Spleen (tissue), 7 donors: ENCODE data around the gene COL9A3.

Experiments
- POLR2A ChIP-seq, 3 donors: fragments of 450-650 bp; IDR thresholded peaks; one replicate each; pipeline ENCODE4 v1.5.1; 2017; ENCODE audit warnings: antibody characterized with exemption in 3 of 3, mild to moderate bottlenecking in 1 of 3
- POLR2AphosphoS5 ChIP-seq, 3 donors: sonication (generic); formaldehyde crosslinking; IDR thresholded peaks; one replicate each; pipeline ENCODE4 v1.5.1; 2017; ENCODE audit warnings: antibody characterized with exemption in 3 of 3
- TF ChIP-seq, protein P1 (sequence below), 11 experiments: fragments of 200-600 bp in 7 of 11; fragments of 450-650 bp in 4 of 11; sonication (generic) in 4 of 11; IDR thresholded peaks in 8 of 11; conservative IDR thresholded peaks in 3 of 11; 1 replicate in 7 of 11; 2 replicates in 4 of 11; pipeline versions ENCODE4 v1.4.0 to v1.8.0; 2016 to 2021; ENCODE audit warnings: antibody characterized with exemption in 11 of 11, inconsistent platforms in 4 of 11, mild to moderate bottlenecking in 1 of 11
- donor health status: DM: no; HTN: no; CAD: no; lungs with moderate emphysema.
- donor health status: DM: no; HTN: no; CAD: no.
- donor health status: DM: no; HTN: no; CAD: no.

DNA sequence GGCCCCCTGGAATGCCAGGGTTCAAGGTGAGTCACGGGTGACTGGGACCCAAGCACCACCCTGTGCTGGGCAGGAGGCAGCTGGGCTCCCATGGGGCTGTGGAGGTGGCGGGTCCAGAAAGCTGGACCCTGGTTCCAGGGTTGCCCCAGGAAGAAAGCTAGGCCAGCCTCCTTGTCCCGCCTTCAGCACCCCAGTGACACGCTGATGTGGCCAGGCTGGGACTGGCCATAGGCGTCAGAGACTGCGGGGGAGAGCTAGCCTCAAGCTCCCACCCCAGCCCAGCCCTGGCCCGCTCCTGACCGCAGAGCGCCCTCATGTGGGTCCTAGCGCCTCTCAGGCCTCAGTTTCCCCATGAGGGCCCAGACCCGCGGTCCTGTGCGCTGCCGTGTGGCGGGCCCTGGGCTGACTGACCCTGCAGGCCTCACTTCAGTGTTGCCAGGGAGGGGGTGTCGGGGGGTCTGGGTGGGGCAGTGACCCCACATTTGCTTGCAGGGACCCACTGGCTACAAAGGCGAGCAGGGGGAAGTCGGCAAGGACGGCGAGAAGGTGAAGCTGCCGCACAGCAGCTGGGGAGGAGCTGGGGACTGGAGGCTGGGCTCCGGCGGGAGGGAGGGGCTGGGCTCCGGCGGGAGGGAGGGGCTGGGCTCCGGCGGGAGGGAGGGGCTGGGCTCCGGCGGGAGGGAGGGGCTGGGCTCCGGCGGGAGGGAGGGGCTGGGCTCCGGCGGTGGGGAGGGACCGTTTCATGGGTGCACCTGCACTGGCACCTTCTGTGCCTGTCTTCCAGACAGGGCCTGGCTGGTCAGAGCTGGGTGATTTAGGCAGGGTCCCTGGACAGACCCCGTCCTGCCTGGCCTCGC is 7.9 kb downstream of the COL9A3 start:
- TF ChIP-seq POLR2AphosphoS5 (IDR thresholded peaks at IDR 0.05) (peak in 1 of 3 donors; percentile 59), POLR2A (IDR thresholded peaks at IDR 0.05) (no peak)
- TF ChIP-seq, protein P1, sequence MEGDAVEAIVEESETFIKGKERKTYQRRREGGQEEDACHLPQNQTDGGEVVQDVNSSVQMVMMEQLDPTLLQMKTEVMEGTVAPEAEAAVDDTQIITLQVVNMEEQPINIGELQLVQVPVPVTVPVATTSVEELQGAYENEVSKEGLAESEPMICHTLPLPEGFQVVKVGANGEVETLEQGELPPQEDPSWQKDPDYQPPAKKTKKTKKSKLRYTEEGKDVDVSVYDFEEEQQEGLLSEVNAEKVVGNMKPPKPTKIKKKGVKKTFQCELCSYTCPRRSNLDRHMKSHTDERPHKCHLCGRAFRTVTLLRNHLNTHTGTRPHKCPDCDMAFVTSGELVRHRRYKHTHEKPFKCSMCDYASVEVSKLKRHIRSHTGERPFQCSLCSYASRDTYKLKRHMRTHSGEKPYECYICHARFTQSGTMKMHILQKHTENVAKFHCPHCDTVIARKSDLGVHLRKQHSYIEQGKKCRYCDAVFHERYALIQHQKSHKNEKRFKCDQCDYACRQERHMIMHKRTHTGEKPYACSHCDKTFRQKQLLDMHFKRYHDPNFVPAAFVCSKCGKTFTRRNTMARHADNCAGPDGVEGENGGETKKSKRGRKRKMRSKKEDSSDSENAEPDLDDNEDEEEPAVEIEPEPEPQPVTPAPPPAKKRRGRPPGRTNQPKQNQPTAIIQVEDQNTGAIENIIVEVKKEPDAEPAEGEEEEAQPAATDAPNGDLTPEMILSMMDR (IDR thresholded peaks at IDR 0.05 in 8 of 11, conservative IDR thresholded peaks at IDR 0.05 in 3 of 11): no peak
